Measurements from ENCODE around the gene HSPB1. TPM values are rescaled to one million over a fixed set of nuclear protein-coding genes. Genes with fewer than 3 reads are reported as not detected.

HSPB1 gene
- total RNA-seq, result 184 and 197 TPM in 2 replicates

DNA sequence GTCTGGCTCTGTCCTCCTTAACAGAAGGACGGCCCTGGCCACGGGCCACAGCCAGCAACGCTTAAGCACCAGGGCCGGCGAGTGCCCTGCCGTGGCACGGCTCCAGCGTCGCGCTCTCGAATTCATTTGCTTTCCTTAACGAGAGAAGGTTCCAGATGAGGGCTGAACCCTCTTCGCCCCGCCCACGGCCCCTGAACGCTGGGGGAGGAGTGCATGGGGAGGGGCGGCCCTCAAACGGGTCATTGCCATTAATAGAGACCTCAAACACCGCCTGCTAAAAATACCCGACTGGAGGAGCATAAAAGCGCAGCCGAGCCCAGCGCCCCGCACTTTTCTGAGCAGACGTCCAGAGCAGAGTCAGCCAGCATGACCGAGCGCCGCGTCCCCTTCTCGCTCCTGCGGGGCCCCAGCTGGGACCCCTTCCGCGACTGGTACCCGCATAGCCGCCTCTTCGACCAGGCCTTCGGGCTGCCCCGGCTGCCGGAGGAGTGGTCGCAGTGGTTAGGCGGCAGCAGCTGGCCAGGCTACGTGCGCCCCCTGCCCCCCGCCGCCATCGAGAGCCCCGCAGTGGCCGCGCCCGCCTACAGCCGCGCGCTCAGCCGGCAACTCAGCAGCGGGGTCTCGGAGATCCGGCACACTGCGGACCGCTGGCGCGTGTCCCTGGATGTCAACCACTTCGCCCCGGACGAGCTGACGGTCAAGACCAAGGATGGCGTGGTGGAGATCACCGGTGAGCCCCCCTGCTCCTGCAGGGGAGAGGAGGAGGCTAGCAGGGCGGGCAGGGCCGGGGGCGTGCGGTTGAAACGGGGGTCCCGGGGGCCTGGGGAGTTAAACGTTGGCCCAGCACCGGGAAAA lies at the start of gene HSPB1:
HSPB1 (plus strand) TSS at position 327 of the 855 bp plus-strand sequence; CDS start at position 367, 40 bp downstream.

Other genes starting within 250 kb of the HSPB1 start
- 0.80 and 0.86 TPM in 2 replicates for gene SRRM3, start 100.8 kb upstream of the HSPB1 start, total RNA-seq
- 213 and 249 TPM in 2 replicates for gene YWHAG, start 56.3 kb downstream of the HSPB1 start, total RNA-seq
- 0.13 and 0.14 TPM in 2 replicates for gene SSC4D, start 107.0 kb downstream of the HSPB1 start, total RNA-seq
- 0.53 and 3.1 TPM in 2 replicates for gene ZP3, start 122.3 kb downstream of the HSPB1 start, total RNA-seq
- gene DTX2, start 159.0 kb downstream of the HSPB1 start, total RNA-seq, result 5.3 and 6.5 TPM in 2 replicates
- 0.13 TPM in 1 of 2 replicates, not detected in the other for gene UPK3B, start 207.9 kb downstream of the HSPB1 start, total RNA-seq
- gene SPDYE16, start 240.6 kb downstream of the HSPB1 start, total RNA-seq, result not detected in 2 replicates

Measured in thoracic aorta endothelial cell (primary cell).